ENCODE measurements around the gene FUT9. TPM values are rescaled to one million over a fixed set of nuclear protein-coding genes. Genes with fewer than 3 reads are reported as not detected.

The FUT9 gene
- total and polyA plus RNA-seq, 10 of the 15 experiments (the other 5 are each of a cell fraction or from before 2014, with no cell fraction given), result not detected

DNA sequence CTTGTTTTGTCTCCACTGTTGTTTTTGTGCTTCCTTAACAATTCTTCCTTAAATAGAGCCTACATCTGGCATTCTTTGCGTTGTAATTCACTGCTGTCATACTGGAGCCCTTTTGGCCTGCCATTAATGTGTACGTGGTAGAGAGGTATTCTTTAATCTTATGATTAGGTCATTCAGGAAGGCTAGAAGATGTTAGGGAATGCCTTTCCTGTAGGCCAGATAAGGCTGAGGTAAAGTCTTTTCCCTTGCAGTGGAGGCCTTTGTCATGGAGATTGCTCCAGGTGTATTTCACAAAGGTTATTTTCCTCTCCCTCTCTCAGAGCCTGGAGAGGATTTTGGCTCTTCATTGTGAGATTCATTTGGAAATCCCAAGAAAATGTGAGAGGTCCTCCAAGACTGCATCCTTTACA, 146.9 kb downstream of the FUT9 start:
- ChIA-PET CTCF (no interaction called here), RAD21 (ENCODE audit: unreplicated experiment) (no interaction called here), SMC1A (ENCODE audit: uncharacterized antibody, unreplicated experiment) (interaction anchor here (0.6 kb wide), 1 partner anchor 84 kb away, joined by 3 read pairs; no protein-coding TSS in a partner anchor), POLR2A (no interaction called here)
- no TSS peak for BruUV-seq (replicated peaks)
- no peak for FAIRE-seq
- H3K27me3 ChIP-seq (replicated peaks in 1 of 2; ENCODE audit: control insufficient read depth in 2 of 2, insufficient read depth in 2 of 2, low read length in 1 of 2), result no peaks in the 10 kb centered on the region
- no peaks in the 10 kb centered on the region for H3K36me3 ChIP-seq (ENCODE audit: control insufficient read depth in 2 of 2, insufficient read depth in 2 of 2, low read length in 1 of 2)
- H3K79me2 ChIP-seq (ENCODE audit: control insufficient read depth, insufficient read depth, low read length), result no peaks in the 10 kb centered on the region
- H3K27ac ChIP-seq (ENCODE audit: control insufficient read depth, insufficient read depth), result no peak overlapping the region
- no peak for ATAC-seq
- H4K20me1 ChIP-seq (ENCODE audit: control insufficient read depth, insufficient read depth), result no peaks in the 10 kb centered on the region
- no peak overlapping the region for H2AFZ ChIP-seq (ENCODE audit: control insufficient read depth, low read depth, low read length)
- no peaks in the 10 kb centered on the region for H3K4me1 ChIP-seq (ENCODE audit: control insufficient read depth, insufficient read depth, low read length)
- H3K9me3 ChIP-seq (replicated peaks; ENCODE audit: control insufficient read depth, insufficient read depth, low read length), result no peaks in the 10 kb centered on the region
- DNase-seq (ENCODE audit: low read depth, low spot score), result no peak
- 0% methylated on average over 2 of the region's 2 CpGs for WGBS (ENCODE audit: insufficient coverage, insufficient replicate concordance, low lambda C conversion rate, missing lambda C conversion rate)
- H3K9ac ChIP-seq (ENCODE audit: control insufficient read depth, insufficient read depth, low read length), result no peak overlapping the region
- intact Hi-C loops (cut with micrococcal nuclease; ENCODE audit: unreplicated experiment), result no loop called here
- no peak overlapping the region for H3K4me3 ChIP-seq
- no peak overlapping the region for H3K4me2 ChIP-seq (ENCODE audit: control insufficient read depth, insufficient read depth)
- in situ Hi-C loops (cut with MboI), result no loop called here
- TF ChIP-seq NRF1 (conservative IDR thresholded peaks at IDR 0.05; ENCODE audit: low read depth, low read length) (no peak), POLR2AphosphoS5 (IDR thresholded peaks at IDR 0.05; ENCODE audit: low read length) (no peak), CHD2 (IDR thresholded peaks at IDR 0.05; ENCODE audit: borderline replicate concordance, low read depth, low read length) (no peak), TCF3 (IDR thresholded peaks at IDR 0.05; ENCODE audit: borderline replicate concordance, insufficient read depth, low read depth, low read length) (no peak), SMAD1 (IDR thresholded peaks at IDR 0.05; ENCODE audit: low read depth, partially characterized antibody) (no peak), FOXM1 (IDR thresholded peaks at IDR 0.05; ENCODE audit: low read depth, low read length) (no peak), EGR1 (IDR thresholded peaks at IDR 0.05; ENCODE audit: borderline replicate concordance in 1 of 2, low read depth in 2 of 2, low read length in 2 of 2) (no peak)
- TF ChIP-seq, protein P1, sequence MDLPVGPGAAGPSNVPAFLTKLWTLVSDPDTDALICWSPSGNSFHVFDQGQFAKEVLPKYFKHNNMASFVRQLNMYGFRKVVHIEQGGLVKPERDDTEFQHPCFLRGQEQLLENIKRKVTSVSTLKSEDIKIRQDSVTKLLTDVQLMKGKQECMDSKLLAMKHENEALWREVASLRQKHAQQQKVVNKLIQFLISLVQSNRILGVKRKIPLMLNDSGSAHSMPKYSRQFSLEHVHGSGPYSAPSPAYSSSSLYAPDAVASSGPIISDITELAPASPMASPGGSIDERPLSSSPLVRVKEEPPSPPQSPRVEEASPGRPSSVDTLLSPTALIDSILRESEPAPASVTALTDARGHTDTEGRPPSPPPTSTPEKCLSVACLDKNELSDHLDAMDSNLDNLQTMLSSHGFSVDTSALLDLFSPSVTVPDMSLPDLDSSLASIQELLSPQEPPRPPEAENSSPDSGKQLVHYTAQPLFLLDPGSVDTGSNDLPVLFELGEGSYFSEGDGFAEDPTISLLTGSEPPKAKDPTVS (IDR thresholded peaks at IDR 0.05; ENCODE audit: low read depth, low read length), result no peak
- TF ChIP-seq, protein P2, sequence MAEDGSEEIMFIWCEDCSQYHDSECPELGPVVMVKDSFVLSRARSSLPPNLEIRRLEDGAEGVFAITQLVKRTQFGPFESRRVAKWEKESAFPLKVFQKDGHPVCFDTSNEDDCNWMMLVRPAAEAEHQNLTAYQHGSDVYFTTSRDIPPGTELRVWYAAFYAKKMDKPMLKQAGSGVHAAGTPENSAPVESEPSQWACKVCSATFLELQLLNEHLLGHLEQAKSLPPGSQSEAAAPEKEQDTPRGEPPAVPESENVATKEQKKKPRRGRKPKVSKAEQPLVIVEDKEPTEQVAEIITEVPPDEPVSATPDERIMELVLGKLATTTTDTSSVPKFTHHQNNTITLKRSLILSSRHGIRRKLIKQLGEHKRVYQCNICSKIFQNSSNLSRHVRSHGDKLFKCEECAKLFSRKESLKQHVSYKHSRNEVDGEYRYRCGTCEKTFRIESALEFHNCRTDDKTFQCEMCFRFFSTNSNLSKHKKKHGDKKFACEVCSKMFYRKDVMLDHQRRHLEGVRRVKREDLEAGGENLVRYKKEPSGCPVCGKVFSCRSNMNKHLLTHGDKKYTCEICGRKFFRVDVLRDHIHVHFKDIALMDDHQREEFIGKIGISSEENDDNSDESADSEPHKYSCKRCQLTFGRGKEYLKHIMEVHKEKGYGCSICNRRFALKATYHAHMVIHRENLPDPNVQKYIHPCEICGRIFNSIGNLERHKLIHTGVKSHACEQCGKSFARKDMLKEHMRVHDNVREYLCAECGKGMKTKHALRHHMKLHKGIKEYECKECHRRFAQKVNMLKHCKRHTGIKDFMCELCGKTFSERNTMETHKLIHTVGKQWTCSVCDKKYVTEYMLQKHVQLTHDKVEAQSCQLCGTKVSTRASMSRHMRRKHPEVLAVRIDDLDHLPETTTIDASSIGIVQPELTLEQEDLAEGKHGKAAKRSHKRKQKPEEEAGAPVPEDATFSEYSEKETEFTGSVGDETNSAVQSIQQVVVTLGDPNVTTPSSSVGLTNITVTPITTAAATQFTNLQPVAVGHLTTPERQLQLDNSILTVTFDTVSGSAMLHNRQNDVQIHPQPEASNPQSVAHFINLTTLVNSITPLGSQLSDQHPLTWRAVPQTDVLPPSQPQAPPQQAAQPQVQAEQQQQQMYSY (CRISPR knock-in tag; IDR thresholded peaks at IDR 0.05), result no peak
- TF ChIP-seq, protein P3, sequence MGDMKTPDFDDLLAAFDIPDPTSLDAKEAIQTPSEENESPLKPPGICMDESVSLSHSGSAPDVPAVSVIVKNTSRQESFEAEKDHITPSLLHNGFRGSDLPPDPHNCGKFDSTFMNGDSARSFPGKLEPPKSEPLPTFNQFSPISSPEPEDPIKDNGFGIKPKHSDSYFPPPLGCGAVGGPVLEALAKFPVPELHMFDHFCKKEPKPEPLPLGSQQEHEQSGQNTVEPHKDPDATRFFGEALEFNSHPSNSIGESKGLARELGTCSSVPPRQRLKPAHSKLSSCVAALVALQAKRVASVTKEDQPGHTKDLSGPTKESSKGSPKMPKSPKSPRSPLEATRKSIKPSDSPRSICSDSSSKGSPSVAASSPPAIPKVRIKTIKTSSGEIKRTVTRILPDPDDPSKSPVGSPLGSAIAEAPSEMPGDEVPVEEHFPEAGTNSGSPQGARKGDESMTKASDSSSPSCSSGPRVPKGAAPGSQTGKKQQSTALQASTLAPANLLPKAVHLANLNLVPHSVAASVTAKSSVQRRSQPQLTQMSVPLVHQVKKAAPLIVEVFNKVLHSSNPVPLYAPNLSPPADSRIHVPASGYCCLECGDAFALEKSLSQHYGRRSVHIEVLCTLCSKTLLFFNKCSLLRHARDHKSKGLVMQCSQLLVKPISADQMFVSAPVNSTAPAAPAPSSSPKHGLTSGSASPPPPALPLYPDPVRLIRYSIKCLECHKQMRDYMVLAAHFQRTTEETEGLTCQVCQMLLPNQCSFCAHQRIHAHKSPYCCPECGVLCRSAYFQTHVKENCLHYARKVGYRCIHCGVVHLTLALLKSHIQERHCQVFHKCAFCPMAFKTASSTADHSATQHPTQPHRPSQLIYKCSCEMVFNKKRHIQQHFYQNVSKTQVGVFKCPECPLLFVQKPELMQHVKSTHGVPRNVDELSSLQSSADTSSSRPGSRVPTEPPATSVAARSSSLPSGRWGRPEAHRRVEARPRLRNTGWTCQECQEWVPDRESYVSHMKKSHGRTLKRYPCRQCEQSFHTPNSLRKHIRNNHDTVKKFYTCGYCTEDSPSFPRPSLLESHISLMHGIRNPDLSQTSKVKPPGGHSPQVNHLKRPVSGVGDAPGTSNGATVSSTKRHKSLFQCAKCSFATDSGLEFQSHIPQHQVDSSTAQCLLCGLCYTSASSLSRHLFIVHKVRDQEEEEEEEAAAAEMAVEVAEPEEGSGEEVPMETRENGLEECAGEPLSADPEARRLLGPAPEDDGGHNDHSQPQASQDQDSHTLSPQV (IDR thresholded peaks at IDR 0.05), result no peak
- TF ChIP-seq, protein P4, sequence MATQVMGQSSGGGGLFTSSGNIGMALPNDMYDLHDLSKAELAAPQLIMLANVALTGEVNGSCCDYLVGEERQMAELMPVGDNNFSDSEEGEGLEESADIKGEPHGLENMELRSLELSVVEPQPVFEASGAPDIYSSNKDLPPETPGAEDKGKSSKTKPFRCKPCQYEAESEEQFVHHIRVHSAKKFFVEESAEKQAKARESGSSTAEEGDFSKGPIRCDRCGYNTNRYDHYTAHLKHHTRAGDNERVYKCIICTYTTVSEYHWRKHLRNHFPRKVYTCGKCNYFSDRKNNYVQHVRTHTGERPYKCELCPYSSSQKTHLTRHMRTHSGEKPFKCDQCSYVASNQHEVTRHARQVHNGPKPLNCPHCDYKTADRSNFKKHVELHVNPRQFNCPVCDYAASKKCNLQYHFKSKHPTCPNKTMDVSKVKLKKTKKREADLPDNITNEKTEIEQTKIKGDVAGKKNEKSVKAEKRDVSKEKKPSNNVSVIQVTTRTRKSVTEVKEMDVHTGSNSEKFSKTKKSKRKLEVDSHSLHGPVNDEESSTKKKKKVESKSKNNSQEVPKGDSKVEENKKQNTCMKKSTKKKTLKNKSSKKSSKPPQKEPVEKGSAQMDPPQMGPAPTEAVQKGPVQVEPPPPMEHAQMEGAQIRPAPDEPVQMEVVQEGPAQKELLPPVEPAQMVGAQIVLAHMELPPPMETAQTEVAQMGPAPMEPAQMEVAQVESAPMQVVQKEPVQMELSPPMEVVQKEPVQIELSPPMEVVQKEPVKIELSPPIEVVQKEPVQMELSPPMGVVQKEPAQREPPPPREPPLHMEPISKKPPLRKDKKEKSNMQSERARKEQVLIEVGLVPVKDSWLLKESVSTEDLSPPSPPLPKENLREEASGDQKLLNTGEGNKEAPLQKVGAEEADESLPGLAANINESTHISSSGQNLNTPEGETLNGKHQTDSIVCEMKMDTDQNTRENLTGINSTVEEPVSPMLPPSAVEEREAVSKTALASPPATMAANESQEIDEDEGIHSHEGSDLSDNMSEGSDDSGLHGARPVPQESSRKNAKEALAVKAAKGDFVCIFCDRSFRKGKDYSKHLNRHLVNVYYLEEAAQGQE (IDR thresholded peaks at IDR 0.05; ENCODE audit: low read depth, low read length), result no peak

All from GM12878 (cell line).